ENCODE results near the gene SSTR3.
"Not testable (repeated sequence)": the region's sequence is repeated elsewhere in the genome, so short reads cannot be mapped to it uniquely, and the experiment has no call there.

Gene SSTR3

DNA sequence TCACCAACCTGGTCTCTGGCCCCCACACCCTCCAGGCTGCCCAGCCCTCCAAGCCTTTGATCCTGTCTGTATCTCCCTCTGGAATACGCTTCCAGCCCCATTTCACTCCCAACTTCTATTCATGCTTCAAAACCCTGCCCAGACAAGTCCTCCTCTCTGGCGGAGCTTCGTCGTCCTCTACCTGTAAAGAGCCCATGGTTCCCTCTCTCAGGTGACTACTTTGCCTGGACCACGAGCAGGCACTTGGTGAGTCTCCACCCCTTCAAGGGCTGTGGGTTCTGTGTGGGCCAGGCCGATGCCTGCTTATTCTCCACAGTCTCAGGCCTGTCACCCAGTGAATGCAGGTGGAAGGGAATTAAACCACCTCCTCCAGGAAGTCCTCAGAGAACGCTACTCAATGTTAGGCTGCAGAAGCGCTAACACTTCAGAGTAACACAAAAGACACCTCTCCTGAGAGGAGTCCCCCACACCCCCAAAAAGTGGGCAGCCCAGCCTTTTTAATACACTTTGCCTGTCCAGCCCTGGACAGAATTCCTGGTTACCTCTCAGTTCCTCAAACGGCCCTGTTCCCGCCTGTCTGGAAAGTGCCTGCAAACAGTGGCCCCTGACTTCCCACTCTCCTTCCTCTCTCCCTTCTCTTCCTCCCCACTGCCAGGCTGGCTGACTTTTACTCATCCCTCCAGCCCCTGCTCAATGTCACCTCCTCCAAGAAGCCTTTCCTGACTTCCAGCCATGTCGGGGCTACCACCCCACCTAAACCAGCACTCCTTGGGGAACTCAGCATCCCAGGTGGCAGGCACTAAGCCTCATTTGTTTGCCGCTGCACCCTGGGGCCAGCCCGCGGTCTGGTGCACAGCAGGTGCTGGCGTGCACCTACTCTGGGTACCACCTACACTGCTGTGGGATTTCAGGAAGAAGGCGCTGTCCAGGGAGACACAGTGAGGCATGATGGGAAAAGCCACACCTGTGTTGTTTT is 22.7 kb upstream of the SSTR3 start:
- TF ChIP-seq ZFX (IDR thresholded peaks at IDR 0.05), result no peak
- TF ChIP-seq, protein P1, sequence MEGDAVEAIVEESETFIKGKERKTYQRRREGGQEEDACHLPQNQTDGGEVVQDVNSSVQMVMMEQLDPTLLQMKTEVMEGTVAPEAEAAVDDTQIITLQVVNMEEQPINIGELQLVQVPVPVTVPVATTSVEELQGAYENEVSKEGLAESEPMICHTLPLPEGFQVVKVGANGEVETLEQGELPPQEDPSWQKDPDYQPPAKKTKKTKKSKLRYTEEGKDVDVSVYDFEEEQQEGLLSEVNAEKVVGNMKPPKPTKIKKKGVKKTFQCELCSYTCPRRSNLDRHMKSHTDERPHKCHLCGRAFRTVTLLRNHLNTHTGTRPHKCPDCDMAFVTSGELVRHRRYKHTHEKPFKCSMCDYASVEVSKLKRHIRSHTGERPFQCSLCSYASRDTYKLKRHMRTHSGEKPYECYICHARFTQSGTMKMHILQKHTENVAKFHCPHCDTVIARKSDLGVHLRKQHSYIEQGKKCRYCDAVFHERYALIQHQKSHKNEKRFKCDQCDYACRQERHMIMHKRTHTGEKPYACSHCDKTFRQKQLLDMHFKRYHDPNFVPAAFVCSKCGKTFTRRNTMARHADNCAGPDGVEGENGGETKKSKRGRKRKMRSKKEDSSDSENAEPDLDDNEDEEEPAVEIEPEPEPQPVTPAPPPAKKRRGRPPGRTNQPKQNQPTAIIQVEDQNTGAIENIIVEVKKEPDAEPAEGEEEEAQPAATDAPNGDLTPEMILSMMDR (conservative IDR thresholded peaks at IDR 0.05), result no peak
- no peak overlapping the region for H3K27ac ChIP-seq

DNA sequence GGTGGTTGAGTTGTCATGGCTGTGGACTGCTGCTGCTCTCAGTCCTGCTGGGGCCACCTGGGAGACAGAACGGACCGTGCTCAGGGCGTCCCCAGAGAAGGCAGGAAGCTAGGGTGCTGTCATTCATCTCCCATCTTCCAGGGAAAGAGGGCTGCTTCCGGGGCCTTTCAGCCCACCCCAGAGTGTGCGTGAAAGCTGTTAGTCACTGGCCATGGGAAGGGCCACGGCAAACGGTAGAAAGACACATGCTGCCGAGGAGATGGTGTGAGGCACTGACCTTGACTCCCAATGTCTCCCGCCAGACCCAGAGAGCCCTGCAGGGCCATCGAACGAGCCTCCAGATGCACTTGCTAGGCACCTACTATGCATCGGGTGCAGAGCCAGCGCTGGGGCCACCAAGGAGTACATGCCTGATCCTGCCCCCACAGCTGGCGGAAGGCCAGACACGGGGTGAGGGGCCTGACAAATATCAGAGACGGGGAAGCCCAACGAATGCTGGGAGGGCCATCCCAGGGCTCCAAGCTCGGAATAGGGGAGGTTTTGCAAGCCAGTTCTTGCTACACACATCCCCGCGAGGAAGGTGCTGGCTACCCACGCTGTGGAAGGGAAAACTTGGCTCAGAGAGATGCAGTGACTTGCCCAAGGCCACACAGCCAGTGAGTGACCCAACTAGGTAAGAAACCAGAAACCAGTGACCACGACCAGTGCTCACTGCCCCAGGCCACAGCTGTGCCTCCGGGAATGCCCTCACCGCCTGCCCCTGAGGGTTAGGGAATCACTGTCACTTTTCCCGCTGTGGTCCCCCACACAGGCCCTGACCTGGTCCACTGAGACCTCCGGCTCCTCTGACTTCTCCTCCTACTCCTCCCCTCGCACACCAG is 21.7 kb upstream of the SSTR3 start:
- TF ChIP-seq, protein P1 (conservative IDR thresholded peaks at IDR 0.05), result no peak
- no peak for TF ChIP-seq ZFX (IDR thresholded peaks at IDR 0.05)
- H3K27ac ChIP-seq, result no peak overlapping the region

DNA sequence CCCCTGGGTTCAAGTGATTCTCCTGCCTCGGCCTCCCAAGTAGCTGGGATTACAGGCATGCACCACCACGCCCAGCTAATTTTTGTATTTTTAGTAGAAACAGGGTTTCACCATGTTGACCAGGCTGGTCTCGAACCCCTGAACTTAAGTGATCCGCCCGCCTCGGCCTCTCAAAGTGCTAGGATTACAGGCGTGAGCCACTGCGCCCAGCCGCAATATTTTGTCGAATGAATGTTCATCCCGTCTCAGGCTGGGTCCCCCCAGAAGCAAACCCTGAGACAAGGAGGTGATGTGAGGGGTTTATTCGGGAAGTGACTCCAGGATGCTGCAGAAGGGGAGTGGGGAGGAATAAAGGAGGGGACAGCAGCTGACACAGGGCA is 21.1 kb upstream of the SSTR3 start:
- not testable (repeated sequence) for H3K27ac ChIP-seq

DNA sequence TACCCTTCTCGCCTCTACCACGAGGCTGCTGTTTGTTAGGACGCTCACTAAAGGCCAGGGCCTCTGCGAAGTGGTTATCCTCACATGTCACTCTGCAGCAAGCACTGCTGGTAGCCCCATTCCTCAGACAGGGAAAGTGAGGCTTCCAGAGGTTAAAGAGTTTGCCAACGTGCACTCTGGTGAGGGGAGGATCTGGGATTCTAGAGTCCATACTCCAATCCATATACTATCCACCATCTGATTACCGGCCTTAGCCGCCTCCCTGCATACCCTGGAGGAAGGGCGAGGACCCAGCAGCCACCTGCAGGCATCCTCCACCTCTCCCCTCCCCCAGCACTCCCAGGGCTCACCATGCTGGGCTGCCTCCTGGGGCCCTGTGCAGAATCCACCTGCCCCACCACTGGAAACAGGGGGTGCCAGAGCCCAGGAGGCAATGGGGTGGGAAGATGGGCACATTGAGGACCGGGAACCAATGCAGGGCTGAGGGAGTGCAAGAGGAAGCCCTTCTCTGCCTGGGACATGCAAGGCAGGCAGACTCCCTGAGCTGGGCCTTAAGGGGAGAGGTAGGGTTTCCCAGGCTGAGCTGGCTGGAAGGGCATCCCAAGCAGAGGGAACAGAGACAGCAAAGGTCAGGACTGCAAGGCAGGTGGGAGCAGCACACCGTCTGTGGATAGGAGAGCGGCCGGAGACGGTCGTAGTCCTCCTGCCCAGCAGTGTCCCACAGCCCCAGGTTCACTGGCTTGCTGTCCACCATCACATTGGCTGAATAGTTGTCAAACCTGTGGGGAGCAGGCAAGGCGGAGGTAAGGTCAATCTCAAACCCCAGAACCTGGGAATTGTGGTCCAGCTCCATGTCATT is 20.1 kb upstream of the SSTR3 start:
- TF ChIP-seq ZFX (IDR thresholded peaks at IDR 0.05), result no peak
- TF ChIP-seq, protein P1 (conservative IDR thresholded peaks at IDR 0.05), result no peak
- H3K27ac ChIP-seq, result no peak overlapping the region

DNA sequence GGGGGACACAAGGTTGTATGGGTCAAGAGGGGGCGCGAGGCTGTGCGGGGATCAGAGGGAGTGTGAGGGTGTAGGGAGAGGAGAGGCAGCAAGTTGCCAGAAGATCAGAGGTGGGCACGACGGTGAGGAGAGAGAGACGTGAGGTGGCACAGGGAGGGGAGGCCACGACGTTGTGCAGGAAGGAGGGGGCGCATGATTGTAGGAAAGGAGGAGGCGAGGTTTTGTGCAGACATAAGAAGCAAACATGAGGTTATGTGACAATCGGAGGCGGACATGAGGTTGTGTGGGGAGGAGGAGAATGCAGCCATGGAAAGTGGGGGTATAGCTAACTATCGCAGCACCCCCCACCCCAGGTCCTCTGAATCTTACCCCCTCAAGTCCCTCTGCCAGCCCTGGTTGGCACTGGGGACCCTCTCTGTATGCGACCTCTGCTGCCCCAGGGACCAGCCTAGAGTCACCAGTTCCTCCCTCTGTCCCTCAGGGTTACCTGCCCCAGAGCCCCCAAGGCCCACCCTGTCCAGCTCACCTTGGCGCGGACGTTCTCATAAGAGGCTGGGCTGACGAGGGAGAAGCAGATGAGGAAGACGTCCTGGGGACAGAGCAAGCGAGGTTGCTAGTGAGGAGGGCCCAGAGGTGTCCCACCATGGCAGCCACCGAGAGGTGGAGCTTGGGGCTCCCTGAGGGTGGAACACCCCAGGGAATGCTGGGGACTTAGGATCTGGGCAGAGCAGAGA is 19.3 kb upstream of the SSTR3 start:
- H3K27ac ChIP-seq, result no peak overlapping the region
- TF ChIP-seq ZFX (IDR thresholded peaks at IDR 0.05), result no peak
- TF ChIP-seq, protein P1 (conservative IDR thresholded peaks at IDR 0.05), result no peak

DNA sequence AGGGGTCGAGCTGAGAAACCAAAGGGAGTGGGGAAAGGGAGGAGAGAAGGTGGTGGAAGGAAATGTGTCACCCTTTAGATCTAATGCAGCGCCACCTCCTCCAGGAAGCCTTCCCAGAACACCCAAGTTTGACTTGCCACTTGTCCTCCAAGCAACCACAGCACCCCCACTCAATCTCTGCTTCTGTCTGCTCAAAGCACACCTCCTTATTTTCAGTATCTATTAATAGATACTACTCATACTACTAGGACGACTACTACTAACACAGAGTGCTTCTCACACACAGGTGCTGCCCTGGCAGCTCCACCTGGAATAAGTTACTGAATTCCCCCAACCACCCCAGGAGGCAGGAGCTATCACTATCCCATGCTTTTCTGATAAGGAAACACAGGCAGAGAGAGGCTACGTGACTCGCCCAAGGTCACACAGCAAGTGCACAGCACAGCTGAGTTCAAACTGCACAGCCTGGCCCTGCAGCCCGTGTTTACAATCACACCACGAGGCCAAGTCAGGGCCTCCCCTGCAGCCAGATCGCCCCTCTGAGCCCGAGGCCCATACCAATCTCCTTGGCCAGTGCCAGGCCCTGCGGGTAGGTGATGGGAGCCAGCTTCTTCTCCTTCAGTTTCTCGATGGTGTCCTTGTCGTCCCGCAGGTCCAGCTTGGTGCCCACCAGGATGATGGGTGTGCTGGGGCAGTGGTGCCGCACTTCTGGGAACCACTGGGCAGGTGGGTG is 18.6 kb upstream of the SSTR3 start:
- no peak overlapping the region for H3K27ac ChIP-seq
- TF ChIP-seq ZFX (IDR thresholded peaks at IDR 0.05), result no peak
- TF ChIP-seq, protein P1 (conservative IDR thresholded peaks at IDR 0.05), result no peak
